ENCODE data around the gene PRR33.

DNA sequence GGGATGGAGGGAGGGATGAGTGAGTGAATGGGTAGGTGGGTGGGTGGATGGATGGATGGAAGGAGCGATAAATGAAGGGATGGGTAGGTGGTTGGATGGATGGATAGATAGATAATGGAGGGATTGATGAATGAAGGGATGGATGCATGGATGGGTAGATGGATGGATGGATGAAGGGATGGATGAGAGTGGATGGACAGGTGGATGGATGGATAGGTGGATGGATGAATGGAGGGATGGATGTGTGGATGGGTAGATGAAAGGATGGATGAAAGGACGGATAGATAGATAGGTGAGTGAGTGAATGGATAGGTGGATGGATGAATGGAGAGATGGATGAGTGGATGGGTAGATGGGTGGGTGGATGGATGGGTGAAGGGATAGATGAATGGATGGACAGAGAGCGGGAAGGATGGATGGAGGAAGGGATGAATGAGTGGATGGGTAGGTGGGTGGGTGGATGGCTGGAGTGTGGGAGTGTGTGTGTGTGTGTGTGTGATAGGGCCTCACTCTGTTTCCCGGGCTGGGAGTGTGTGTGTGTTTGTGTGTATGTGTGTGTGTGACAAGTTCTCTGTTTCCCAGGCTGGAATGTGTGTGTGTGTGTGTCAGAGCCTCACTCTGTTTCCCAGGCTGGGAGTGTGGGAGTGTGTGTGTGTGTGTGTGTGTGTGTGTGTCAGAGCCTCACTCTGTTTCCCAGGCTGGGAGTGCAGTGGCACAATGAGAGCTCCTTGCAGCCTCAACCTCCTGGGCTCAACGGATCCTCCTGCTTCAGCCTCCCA, 2.1 kb upstream of the PRR33 start:
- TF ChIP-seq, protein P1, sequence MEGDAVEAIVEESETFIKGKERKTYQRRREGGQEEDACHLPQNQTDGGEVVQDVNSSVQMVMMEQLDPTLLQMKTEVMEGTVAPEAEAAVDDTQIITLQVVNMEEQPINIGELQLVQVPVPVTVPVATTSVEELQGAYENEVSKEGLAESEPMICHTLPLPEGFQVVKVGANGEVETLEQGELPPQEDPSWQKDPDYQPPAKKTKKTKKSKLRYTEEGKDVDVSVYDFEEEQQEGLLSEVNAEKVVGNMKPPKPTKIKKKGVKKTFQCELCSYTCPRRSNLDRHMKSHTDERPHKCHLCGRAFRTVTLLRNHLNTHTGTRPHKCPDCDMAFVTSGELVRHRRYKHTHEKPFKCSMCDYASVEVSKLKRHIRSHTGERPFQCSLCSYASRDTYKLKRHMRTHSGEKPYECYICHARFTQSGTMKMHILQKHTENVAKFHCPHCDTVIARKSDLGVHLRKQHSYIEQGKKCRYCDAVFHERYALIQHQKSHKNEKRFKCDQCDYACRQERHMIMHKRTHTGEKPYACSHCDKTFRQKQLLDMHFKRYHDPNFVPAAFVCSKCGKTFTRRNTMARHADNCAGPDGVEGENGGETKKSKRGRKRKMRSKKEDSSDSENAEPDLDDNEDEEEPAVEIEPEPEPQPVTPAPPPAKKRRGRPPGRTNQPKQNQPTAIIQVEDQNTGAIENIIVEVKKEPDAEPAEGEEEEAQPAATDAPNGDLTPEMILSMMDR (IDR thresholded peaks at IDR 0.05; ENCODE audit: insufficient read depth, low read depth, low read length) = no peak
- no peak for TF ChIP-seq EZH2 (IDR thresholded peaks at IDR 0.05; ENCODE audit: insufficient read depth, low read length)

Data from astrocyte (in vitro differentiated cells and primary cell).